GM12878 (cell line): ENCODE data around the gene NMD3. TPM values are rescaled to one million over a fixed set of nuclear protein-coding genes. Genes with fewer than 3 reads are reported as not detected.

Experiments
- ATAC-seq: fragments of 200-7000 bp; cut with Tn5 transposase; 3 replicates; pipeline ENCODE4 v1.9.1; 2020; ENCODE audit warnings: mild to moderate bottlenecking, moderate library complexity
- BruUV-seq: library from RNA; stranded (reverse); fragments of 400-500 nt; replicated peaks from 2 replicates; lab custom pipeline; 2021; lab: Mats Ljungman, UMichigan
- CTCF ChIA-PET: fragments of 300-600 bp; sonication (Branson Sonifier 250); formaldehyde crosslinking; extraction: SDS; loops from one replicate; lab custom pipeline; 2021; ENCODE audit warnings: inconsistent platforms; lab: Yijun Ruan, JAX
- POLR2A ChIA-PET: fragments of 350-600 bp; formaldehyde crosslinking; extraction: SDS; loops from one replicate; lab custom pipeline; 2021; ENCODE audit warnings: inconsistent platforms; lab: Charles Lee
- RAD21 ChIA-PET: fragments of 300-600 bp; sonication (Branson Sonifier 250); formaldehyde crosslinking; loops from one replicate; lab custom pipeline; 2023; ENCODE audit warnings: antibody characterized with exemption; ENCODE audit not compliant: unreplicated experiment; lab: Charles Lee
- SMC1A ChIA-PET: fragments of 300-600 bp; sonication (Branson Sonifier 250); formaldehyde crosslinking; loops from one replicate; lab custom pipeline; 2023; ENCODE audit not compliant: unreplicated experiment, uncharacterized antibody; lab: Charles Lee
- DNase-seq: peaks from one replicate; pipeline ENCODE4 v3.0.0-alpha.2; 2011; ENCODE audit warnings: low read depth, low spot score
- FAIRE-seq: peaks from 3 replicates; lab custom pipeline; 2011; peaks lifted over from hg19 to GRCh38; lab: Jason Lieb, UNC
- H2AFZ ChIP-seq: 2 replicates; pipeline ENCODE4 v1.6.0; 2011; ENCODE audit warnings: low read depth, low read length, control low read depth; ENCODE audit not compliant: control insufficient read depth
- H3K27ac ChIP-seq: 2 replicates; pipeline ENCODE4 v1.5.1; 2011; ENCODE audit warnings: control low read depth; ENCODE audit not compliant: control insufficient read depth, insufficient read depth
- H3K27me3 ChIP-seq, 2 experiments: replicated peaks in 1 of 2; 2 replicates each; pipeline versions ENCODE4 v1.6.0 to v1.6.1; 2011; ENCODE audit warnings: low read length in 1 of 2; ENCODE audit not compliant: control insufficient read depth in 2 of 2, insufficient read depth in 2 of 2
- H3K36me3 ChIP-seq, 2 experiments: 2 replicates each; pipeline ENCODE4 v1.5.1; 2011; ENCODE audit warnings: low read length in 1 of 2; ENCODE audit not compliant: control insufficient read depth in 2 of 2, insufficient read depth in 2 of 2
- H3K4me1 ChIP-seq: 2 replicates; pipeline ENCODE4 v1.6.1; 2011; ENCODE audit warnings: mild to moderate bottlenecking, low read length, moderate library complexity, mixed read lengths; ENCODE audit not compliant: control insufficient read depth, insufficient read depth
- H3K4me2 ChIP-seq: 2 replicates; pipeline ENCODE4 v1.6.0; 2011; ENCODE audit warnings: control low read depth; ENCODE audit not compliant: control insufficient read depth, insufficient read depth
- H3K4me3 ChIP-seq: fragments of 200-600 bp; sonication (generic); 2 replicates; pipeline ENCODE4 v1.5.1; 2016
- H3K79me2 ChIP-seq: 2 replicates; pipeline ENCODE4 v1.6.0; 2011; ENCODE audit warnings: low read length; ENCODE audit not compliant: control insufficient read depth, insufficient read depth
- H3K9ac ChIP-seq: 2 replicates; pipeline ENCODE4 v1.8.0; 2011; ENCODE audit warnings: low read length, control low read depth, mixed read lengths; ENCODE audit not compliant: control insufficient read depth, insufficient read depth
- H3K9me3 ChIP-seq: replicated peaks from 3 replicates; pipeline ENCODE4 v1.5.1; 2011; ENCODE audit warnings: mild to moderate bottlenecking, low read length; ENCODE audit not compliant: control insufficient read depth, insufficient read depth
- H4K20me1 ChIP-seq: 2 replicates; pipeline ENCODE4 v1.6.0; 2011; ENCODE audit not compliant: control insufficient read depth, insufficient read depth
- CHD2 ChIP-seq: IDR thresholded peaks from 2 replicates; pipeline ENCODE4 v1.6.1; 2011; ENCODE audit warnings: low read depth, low read length, improper control_type of control experiment, borderline replicate concordance
- IKZF2 ChIP-seq, 2 experiments: fragments of 450-650 bp; IDR thresholded peaks; 2 replicates each; pipeline ENCODE4 v1.6.1; 2017; ENCODE audit warnings: mild to moderate bottlenecking in 2 of 2, moderate library complexity in 2 of 2
- IRF4 ChIP-seq: IDR thresholded peaks from 2 replicates; pipeline ENCODE4 v1.6.1; 2011; ENCODE audit warnings: low read depth, low read length
- NKRF ChIP-seq: fragments of 450-650 bp; conservative IDR thresholded peaks from 2 replicates; pipeline ENCODE4 v1.6.1; 2017; ENCODE audit warnings: mild to moderate bottlenecking, moderate library complexity
- SMAD5 ChIP-seq: IDR thresholded peaks from 2 replicates; pipeline ENCODE4 v1.6.1; 2016; ENCODE audit warnings: antibody characterized with exemption, low read depth
- YY1 ChIP-seq: IDR thresholded peaks from 2 replicates; pipeline ENCODE4 v1.6.1; 2011; ENCODE audit warnings: low read depth, mild to moderate bottlenecking, low read length
- WGBS: methylation state at CpG from one replicate; pipeline ENCODE4 v1.1.6; 2016; ENCODE audit warnings: low lambda C conversion rate; ENCODE audit not compliant: insufficient replicate concordance, insufficient coverage; ENCODE audit errors: missing lambda C conversion rate; 5-methylcytosine and 5-hydroxymethylcytosine counted together
- in situ Hi-C: fragments of 300-500 bp; cut with MboI; formaldehyde crosslinking; loops from 9 replicates; pipeline ENCODE4 v1.14.3; 2018; ENCODE audit warnings: mixed read lengths
- intact Hi-C: fragments of 100-400 bp; cut with micrococcal nuclease; formaldehyde crosslinking; loops from one replicate; pipeline ENCODE4 v1.14.2; 2022; ENCODE audit not compliant: unreplicated experiment
- polyA plus RNA-seq, 11 experiments: library from polyadenylated mRNA; depleted of rRNA in 4 of 11; unstranded in 6 of 11; stranded (reverse) in 5 of 11; fragments of >200 nt; fragmentation: Nextera tagmentation in 4 of 11; fragmentation: Illumina TruSeq in 1 of 11; extraction: Ambion mirVana in 4 of 11; extraction: Trizol in 1 of 11; gene quantifications; 1 replicate in 1 of 11; 2 replicates in 10 of 11; pipeline versions ENCODE4 v1.2.1 to v1.2.3, GENCODE V29; 2011 to 2016; ENCODE audit warnings: inconsistent platforms in 2 of 11, missing spikeins in 2 of 11, low read depth in 1 of 11
- total RNA-seq, 4 experiments: library from RNA; depleted of rRNA in 3 of 4; stranded (reverse); fragments of >200 nt in 3 of 4; fragmentation: Illumina TruSeq in 1 of 4; extraction: Trizol in 1 of 4; gene quantifications; 2 replicates each; pipeline versions ENCODE4 v1.2.1 to v1.2.3, GENCODE V29; 2013 to 2021

The NMD3 gene
- total and polyA plus RNA-seq, 10 of the 15 experiments (the other 5 are each of a cell fraction or from before 2014, with no cell fraction given): 34.2 to 66.8 (median 55.7) TPM

- TF ChIP-seq NKRF (no peak), IKZF2 (IDR thresholded peaks at IDR 0.05) (no peak), YY1 (no peak), IRF4 (no peak)
- TF ChIP-seq, all 136 proteins: peak for 0
Measured at GRCh38 chr3:161284989-161285388, 63.9 kb downstream of the NMD3 start (continued).

GRCh38 chr3:161289174-161289573 lies 68.1 kb downstream of the NMD3 start:
- Histone ChIP-seq H2AFZ (no peak overlapping the region), H4K20me1 (no peaks in the 10 kb centered on the region), H3K27ac (no peak overlapping the region), H3K4me3 (no peak overlapping the region), H3K36me3 (no peaks in the 10 kb centered on the region), H3K79me2 (no peaks in the 10 kb centered on the region), H3K27me3 (no peaks in the 10 kb centered on the region), H3K9ac (no peak overlapping the region), H3K4me1 (no peaks in the 10 kb centered on the region), H3K4me2 (no peak overlapping the region), H3K9me3 (no peaks in the 10 kb centered on the region)
- no peak for ATAC-seq
- no peak for FAIRE-seq
- BruUV-seq: no TSS peak
- intact Hi-C loops (no loop called here), in situ Hi-C loops (no loop called here)
- ChIA-PET CTCF (interaction anchor here (1.2 to 1.4 kb wide), 2 partner anchors 8 to 16 kb away, joined by 3 to 4 read pairs; no protein-coding TSS in a partner anchor), POLR2A (no interaction called here), RAD21 (no interaction called here), SMC1A (interaction anchor here (0.6 to 1.6 kb wide), 2 partner anchors 14 to 52 kb away, joined by 3 to 6 read pairs; no protein-coding TSS in a partner anchor)
- WGBS: 76% methylated on average over 4 of the region's 4 CpGs
- no peak for DNase-seq
- TF ChIP-seq CHD2 (no peak), SMAD5 (no peak)
